ENCODE results near the gene PLVAP. TPM values are rescaled to one million over a fixed set of nuclear protein-coding genes. Genes with fewer than 3 reads are reported as not detected.

The PLVAP gene
- total and polyA plus RNA-seq, 2 donors (not counting 3 experiments of a cell fraction or from before 2014, with no cell fraction given), result 5.7 to 16.9 TPM

DNA sequence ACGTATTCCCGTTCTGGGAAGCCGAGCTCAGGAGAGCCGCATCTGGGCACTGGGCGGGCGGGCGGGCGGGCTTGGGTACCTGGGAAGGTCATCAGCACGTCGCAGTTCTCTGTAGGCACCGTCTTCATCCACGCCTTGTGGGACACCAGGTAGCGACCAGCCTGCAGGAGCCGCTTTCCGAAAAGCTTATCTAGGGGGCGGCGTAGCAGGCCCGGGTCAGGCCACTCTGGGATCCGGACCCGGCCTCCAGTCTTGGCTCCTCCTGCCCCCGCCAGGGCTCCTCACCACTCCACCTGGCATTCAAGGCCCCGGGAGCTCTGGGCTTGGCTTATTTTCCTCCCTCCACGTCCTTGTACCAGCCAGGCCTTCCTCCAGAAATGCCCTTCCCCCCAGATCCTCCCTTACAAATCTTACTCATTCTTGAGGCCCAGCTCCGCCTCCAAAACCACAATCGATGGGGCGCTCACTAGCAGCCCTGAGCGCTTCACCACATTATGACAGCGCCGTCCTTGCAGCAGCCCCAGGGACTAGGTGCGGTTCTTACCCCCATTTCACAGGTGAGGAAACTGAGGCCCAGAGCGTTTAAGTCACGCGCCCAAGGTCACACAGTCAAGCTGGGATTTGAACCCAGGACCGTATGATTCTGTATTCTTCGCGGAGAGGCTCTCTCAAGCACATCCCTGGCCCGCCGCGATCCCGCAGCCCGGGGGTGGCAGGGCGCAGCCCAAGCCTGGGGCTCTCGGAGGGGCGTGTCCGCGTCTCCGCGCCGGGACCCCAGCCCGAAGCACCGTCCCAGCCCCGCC, 43.3 kb downstream of the PLVAP start:
- Histone ChIP-seq H4K20me1 (replicated peaks; ENCODE audit: control insufficient read depth, extremely low read depth, insufficient read depth, low read length) (no peaks in the 10 kb centered on the region), H3K4me2 (ENCODE audit: insufficient read depth, low read length) (peak overlapping the region; percentile 69), H3K79me2 (ENCODE audit: control insufficient read depth, insufficient read depth, low read length) (peaks cover 4% of the 10 kb centered on the region), H3K4me3 (replicated peaks in 1 of 3; ENCODE audit: insufficient read depth in 1 of 3, low read depth in 1 of 3, low read length in 3 of 3) (peak overlapping the region; percentile 26 to 55 (median 46)), H3K9ac (replicated peaks; ENCODE audit: extremely low read depth, insufficient read depth, low read length) (peak overlapping the region; percentile 27), H3K36me3 (ENCODE audit: control insufficient read depth in 2 of 2, extremely low read depth in 1 of 2, insufficient read depth in 2 of 2, low read length in 2 of 2) (no peaks in the 10 kb centered on the region), H3K9me1 (replicated peaks; ENCODE audit: control insufficient read depth, extremely low read depth, insufficient read depth, low read length) (no peaks in the 10 kb centered on the region), H3K4me1 (ENCODE audit: control insufficient read depth, extremely low read depth, insufficient read depth, low read length) (peaks cover 20% of the 10 kb centered on the region), H3K9me3 (replicated peaks; ENCODE audit: control insufficient read depth, insufficient read depth, low read length) (no peaks in the 10 kb centered on the region), H2AFZ (ENCODE audit: low read depth, low read length) (peak overlapping the region; percentile 89), H3K27ac (ENCODE audit: insufficient read depth, low read depth, low read length) (no peak overlapping the region), H3K27me3 (ENCODE audit: control insufficient read depth in 2 of 2, insufficient read depth in 2 of 2, low read length in 2 of 2) (peaks cover 4 to 18% of the 10 kb centered on the region in 2 experiments)
- TF ChIP-seq EZH2 (IDR thresholded peaks at IDR 0.05; ENCODE audit: borderline replicate concordance, low read depth, low read length, severe bottlenecking) (no peak), MYC (IDR thresholded peaks at IDR 0.05; ENCODE audit: low read depth, low read length) (no peak), POLR2A (IDR thresholded peaks at IDR 0.05; ENCODE audit: low read depth, low read length) (no peak), POLR2AphosphoS5 (IDR thresholded peaks at IDR 0.05; ENCODE audit: insufficient read depth, low read depth, low read length) (no peak), JUN (IDR thresholded peaks at IDR 0.05; ENCODE audit: borderline replicate concordance, insufficient read depth, insufficient read length, low read depth) (no peak)
- TF ChIP-seq, protein P1, sequence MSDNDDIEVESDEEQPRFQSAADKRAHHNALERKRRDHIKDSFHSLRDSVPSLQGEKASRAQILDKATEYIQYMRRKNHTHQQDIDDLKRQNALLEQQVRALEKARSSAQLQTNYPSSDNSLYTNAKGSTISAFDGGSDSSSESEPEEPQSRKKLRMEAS (IDR thresholded peaks at IDR 0.05; ENCODE audit: insufficient read depth, insufficient read length), result no peak
- POLR2A ChIA-PET, result interaction anchor here (0.5 kb wide), 1 partner anchor 662 kb away, joined by 4 read pairs; no protein-coding TSS in a partner anchor
- no TSS peak for BruUV-seq (replicated peaks)
- dilution Hi-C loops (cut with MboI; ENCODE audit: extremely low pct_ligation_motif_present, low sequenced_read_pairs) (no loop called here), intact Hi-C loops (cut with micrococcal nuclease) (no loop called here)
- no peak for FAIRE-seq
- no peak for DNase-seq (ENCODE audit: low read depth, low spot score)
- CTCF ChIA-PET, result interaction anchor here (1.0 to 2.6 kb wide), 5 partner anchors 13 to 56 kb away, joined by 3 to 12 read pairs (median 5); partner anchors contain the start of gene MRPL34

Measured in endothelial cell of umbilical vein (primary cell).